ENCODE data around the gene CDKN2A.

The CDKN2A gene

DNA sequence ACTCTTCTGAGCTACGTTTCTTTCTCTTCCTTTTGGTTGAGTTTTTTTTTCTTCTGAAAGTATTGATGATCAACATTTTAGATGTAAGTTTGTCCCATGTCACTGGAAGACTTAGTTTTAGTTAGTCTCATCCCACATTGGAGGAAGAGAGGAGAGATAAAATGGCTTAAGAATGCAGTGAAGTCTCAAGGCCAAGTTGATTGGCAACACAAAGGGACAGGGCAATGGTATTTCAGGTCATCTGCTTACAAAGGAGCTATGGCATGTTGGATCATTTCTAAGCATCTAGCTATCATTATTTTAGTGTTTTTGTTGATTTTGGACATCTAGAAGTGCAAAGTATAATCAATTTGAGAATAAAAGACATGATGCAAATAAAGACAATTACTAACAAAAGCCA is 58.6 kb downstream of the CDKN2A start:
- DNase-seq: no peak

GRCh38 chr9:21933865-21934264 is 60.3 kb downstream of the CDKN2A start:
- DNase-seq: no peak

GRCh38 chr9:21933281-21933680 is 60.9 kb downstream of the CDKN2A start:
- DNase-seq: no peak

DNA sequence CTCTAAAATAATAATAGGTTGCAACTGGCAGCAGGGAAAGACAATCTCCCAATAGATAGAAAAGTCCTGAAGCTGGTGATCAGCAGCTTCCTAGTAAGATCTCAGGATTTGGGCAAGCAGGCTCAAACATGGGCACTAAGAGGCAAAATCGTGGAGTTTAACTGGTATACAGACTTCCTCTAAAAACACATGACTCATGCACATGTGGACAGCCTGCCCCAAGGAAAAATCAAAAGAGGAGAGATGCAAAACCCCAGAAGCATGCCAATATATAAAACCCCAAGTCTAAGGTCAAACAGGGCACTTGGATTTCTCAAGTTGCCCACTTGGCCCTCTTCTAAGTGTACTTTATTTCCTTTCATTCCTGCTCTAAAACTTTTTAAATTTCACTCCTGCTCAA is 62.8 kb downstream of the CDKN2A start:
- DNase-seq: no peak

- DNase-seq: no peak
Observed at GRCh38 chr9:21927752-21928151, 66.4 kb downstream of the CDKN2A start.

DNA sequence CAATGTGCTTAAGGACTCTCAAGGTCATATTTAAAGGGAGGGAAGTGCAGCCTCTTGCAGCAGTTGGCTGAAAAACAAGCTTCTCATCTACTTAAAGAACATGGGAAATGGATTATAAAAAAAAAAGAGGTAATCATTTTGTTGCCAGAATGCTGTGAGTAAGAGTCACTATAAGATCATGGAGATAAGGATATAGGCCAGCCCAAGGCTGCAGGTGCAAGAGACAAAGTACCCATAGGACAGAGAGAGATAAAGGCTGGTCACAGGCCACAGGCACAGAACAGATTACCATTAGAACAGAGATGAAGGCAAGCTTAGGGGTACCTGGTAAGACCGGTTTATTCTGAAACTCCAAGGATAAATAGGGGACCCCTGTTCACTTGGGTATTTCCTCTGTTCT is 70.5 kb downstream of the CDKN2A start:
- no peak for DNase-seq

DNA sequence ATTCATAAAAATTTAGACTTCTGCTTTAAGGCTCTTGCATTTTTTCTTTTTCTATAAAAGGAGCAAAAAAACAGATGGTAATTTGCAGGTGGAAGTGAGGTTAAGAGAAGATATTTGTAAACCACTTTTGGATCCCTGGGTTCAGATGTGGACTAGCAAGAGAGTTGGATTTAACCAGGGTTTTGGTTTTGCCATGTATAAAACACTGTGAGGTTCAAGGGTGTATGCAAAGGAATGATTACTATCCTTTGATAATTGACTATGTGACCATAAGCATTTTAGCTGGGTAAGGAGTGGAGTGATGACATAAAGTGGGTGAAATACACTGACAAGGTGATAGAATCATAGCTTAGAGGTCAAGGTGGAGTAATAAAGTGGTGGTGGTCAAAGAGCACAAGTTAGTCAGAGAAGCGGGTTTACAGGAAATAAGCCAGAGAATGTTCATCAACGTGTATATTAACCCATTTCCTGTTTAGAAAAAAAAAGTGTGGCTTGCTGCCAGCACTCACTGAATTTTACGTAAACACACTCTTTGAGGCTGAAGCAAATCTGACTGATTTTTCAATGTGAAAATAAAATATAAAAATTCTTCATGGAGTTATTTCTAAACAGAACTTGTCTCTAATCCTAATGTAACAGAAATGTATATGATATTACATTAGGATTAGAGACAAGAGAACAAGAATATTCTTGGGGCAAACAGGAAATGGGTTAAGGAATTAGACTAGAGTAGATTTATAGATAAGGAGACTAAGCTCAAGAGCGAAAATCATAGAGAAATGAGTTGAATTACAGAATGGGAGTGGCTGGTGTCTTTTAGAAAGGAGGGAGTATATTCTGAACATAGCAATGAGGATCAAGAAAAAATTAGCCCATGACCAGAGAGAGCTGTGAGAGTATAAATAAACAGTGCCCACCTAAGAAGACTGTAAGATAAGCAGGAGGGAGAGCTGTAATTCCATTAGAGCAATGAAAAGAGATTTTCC is 74.5 kb downstream of the CDKN2A start:
- no peak for DNase-seq
